ENCODE data around the gene TMEM238. TPM values are rescaled to one million over a fixed set of nuclear protein-coding genes. Genes with fewer than 3 reads are reported as not detected.
A peak's percentile ranks its signal among the peaks of the same experiment; 100 is the strongest.
"Not testable (repeated sequence)": the region's sequence is repeated elsewhere in the genome, so short reads cannot be mapped to it uniquely, and the experiment has no call there.

TMEM238 gene
- total RNA-seq, 4 donors from 2014 or later, result 6.3 to 37.1 (median 29.3) TPM

DNA sequence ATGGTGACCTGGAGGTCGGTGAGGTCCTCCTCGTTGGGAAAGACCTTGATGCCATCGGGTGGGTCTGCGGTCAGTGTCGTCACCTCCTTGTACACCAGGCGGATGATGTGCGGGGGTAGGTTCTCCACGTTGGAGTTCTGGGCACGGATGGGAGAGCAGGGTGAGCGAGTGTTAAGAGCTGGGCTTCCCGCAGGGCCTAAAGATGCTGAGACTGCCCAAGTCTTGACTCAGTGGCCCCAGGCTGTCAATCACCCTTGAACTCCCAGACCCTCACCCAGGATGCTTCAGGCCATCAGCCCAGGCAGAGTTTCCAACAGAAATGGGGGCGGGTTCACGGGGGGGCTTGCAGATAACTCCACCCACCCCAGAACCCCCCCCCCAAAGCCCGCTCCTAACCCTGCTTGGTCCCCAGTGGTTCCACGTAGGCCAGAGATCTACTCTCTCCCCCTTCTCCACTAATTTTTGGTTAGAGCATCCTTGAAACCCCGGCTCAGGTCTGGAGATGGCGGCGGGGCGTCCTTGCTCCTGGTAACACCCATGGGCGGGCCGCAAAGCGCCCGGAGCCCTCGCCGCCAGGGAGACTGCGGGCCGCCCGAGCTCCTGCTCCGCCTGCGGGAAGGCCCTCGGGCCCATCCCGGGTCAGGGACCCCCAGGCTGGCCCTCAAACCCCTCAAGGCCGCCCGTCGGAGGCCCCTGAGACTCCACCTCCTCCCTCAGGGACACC lies 22.9 kb upstream of the TMEM238 start:
- H3K9me3 ChIP-seq, result no peaks in the 10 kb centered on the region
- peak overlapping the region; percentile 97 for H3K4me3 ChIP-seq
- H3K4me1 ChIP-seq, result peaks cover 15% of the 10 kb centered on the region
- peaks cover 29% of the 10 kb centered on the region for H3K36me3 ChIP-seq
- no peaks in the 10 kb centered on the region for H3K27me3 ChIP-seq
- DNase-seq (ENCODE audit: low spot score in 2 of 2), result peak in 1 of 2 donors; percentile 77
- 30% methylated on average over 17 of the region's 35 CpGs for WGBS
- peak overlapping the region; percentile 96 for H3K27ac ChIP-seq
- TF ChIP-seq POLR2AphosphoS5 (IDR thresholded peaks at IDR 0.05) (no peak), EP300 (IDR thresholded peaks at IDR 0.05) (no peak)

GRCh38 chr19:55406091-55406825 lies 22.2 kb upstream of the TMEM238 start:
- peaks cover 15% of the 10 kb centered on the region for H3K4me1 ChIP-seq
- 81% methylated on average over 14 of the region's 14 CpGs for WGBS
- H3K27ac ChIP-seq, result no peak overlapping the region
- TF ChIP-seq CTCF (IDR thresholded peaks at IDR 0.05) (no peak), POLR2AphosphoS5 (IDR thresholded peaks at IDR 0.05) (no peak), EP300 (IDR thresholded peaks at IDR 0.05) (no peak), POLR2A (IDR thresholded peaks at IDR 0.05) (no peak)
- H3K27me3 ChIP-seq, result no peaks in the 10 kb centered on the region
- H3K4me3 ChIP-seq, result peak overlapping the region; percentile 97
- H3K9me3 ChIP-seq, result no peaks in the 10 kb centered on the region
- DNase-seq (ENCODE audit: low spot score in 2 of 2), result no peak
- peaks cover 35% of the 10 kb centered on the region for H3K36me3 ChIP-seq

DNA sequence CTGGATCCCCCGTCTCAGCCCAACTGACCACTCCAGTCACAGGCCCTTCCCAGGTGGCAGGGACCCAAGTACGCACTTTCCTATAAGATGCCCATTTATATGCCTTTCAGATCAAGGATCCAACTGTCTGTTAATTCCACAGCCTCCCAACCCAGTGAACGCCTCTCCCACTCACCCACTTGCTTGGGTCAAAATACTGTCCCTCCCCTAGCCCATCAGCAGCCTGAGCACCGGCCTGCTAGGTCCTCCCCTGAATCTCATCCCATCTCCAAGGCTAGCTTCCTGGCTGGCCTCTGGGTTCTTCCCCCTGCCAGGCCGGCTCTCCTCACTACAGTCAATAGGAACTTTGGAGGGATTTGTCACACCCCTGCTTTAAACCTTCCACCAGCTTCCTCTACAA lies 21.5 kb upstream of the TMEM238 start:
- H3K27me3 ChIP-seq, result no peaks in the 10 kb centered on the region
- no peak for TF ChIP-seq POLR2AphosphoS5 (IDR thresholded peaks at IDR 0.05)
- no peak for TF ChIP-seq CTCF (IDR thresholded peaks at IDR 0.05)
- no peak for TF ChIP-seq POLR2A (IDR thresholded peaks at IDR 0.05)
- no peak for TF ChIP-seq EP300 (IDR thresholded peaks at IDR 0.05)
- peaks cover 40% of the 10 kb centered on the region for H3K36me3 ChIP-seq
- WGBS, result 87% methylated on average over 5 of the region's 5 CpGs
- H3K4me1 ChIP-seq, result peaks cover 15% of the 10 kb centered on the region
- no peak overlapping the region for H3K27ac ChIP-seq
- no peak overlapping the region for H3K4me3 ChIP-seq
- H3K9me3 ChIP-seq, result no peaks in the 10 kb centered on the region
- DNase-seq (ENCODE audit: low spot score in 2 of 2), result no peak

- no peak for DNase-seq (ENCODE audit: low spot score in 2 of 2)
These were observed 18.4 kb upstream of the TMEM238 start for GRCh38 chr19:55402509-55402908.

DNA sequence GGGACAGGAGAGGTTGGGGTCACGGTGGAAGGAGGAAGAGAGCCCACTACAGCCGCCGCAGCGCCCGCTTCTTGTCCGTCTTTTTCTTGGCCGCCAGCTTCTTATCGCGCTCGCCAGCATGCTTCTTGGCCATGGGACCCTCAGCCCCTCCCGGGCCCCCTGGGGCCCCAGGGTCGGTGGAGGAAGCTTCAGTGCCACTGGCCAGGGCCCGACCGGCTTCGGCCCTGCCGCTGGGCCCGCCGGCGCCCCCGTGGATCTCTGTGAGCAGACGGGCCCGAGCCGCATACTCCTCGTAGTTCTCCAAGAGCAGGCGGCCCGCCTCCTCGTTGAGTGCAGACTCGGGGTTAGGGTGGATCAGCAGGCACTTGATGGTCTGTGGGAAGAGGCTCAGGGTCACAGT lies 17.3 kb upstream of the TMEM238 start:
- not testable (repeated sequence) for DNase-seq (ENCODE audit: low spot score in 2 of 2); H3K4me3 ChIP-seq; H3K9me3 ChIP-seq; H3K27me3 ChIP-seq; H3K27ac ChIP-seq
- Histone ChIP-seq H3K36me3 (peaks cover 40% of the 10 kb centered on the region), H3K4me1 (peaks cover 10% of the 10 kb centered on the region)
- WGBS, result 80% methylated on average over 22 of the region's 28 CpGs

More at GRCh38 chr19:55402509-55402908, 18.4 kb upstream of the TMEM238 start:
- H3K4me3 ChIP-seq, result no peak overlapping the region
- H3K4me1 ChIP-seq, result peaks cover 19% of the 10 kb centered on the region
- H3K9me3 ChIP-seq, result no peaks in the 10 kb centered on the region
- no peaks in the 10 kb centered on the region for H3K27me3 ChIP-seq
- peaks cover 40% of the 10 kb centered on the region for H3K36me3 ChIP-seq
- no peak overlapping the region for H3K27ac ChIP-seq
- TF ChIP-seq POLR2A (IDR thresholded peaks at IDR 0.05) (no peak), CTCF (IDR thresholded peaks at IDR 0.05) (no peak)
- WGBS, result 62% methylated on average over 2 of the region's 2 CpGs

GRCh38 chr19:55400281-55401087 lies 16.4 kb upstream of the TMEM238 start:
- Histone ChIP-seq H3K4me3 (no peak overlapping the region), H3K4me1 (peaks cover 4% of the 10 kb centered on the region), H3K36me3 (peaks cover 40% of the 10 kb centered on the region), H3K27ac (no peak overlapping the region), H3K27me3 (no peaks in the 10 kb centered on the region), H3K9me3 (no peaks in the 10 kb centered on the region)
- no peak for TF ChIP-seq CTCF (IDR thresholded peaks at IDR 0.05)
- TF ChIP-seq POLR2A (IDR thresholded peaks at IDR 0.05), result no peak
- no peak for TF ChIP-seq EP300 (IDR thresholded peaks at IDR 0.05)
- TF ChIP-seq POLR2AphosphoS5 (IDR thresholded peaks at IDR 0.05), result no peak
- 63% methylated on average over 13 of the region's 14 CpGs for WGBS
- no peak for DNase-seq (ENCODE audit: low spot score in 2 of 2)
